HG03175 (cell line): ENCODE measurements around the gene COMMD7.
"Not testable (repeated sequence)": the region's sequence is repeated elsewhere in the genome, so short reads cannot be mapped to it uniquely, and the experiment has no call there.

ENCODE experiments used
- ATAC-seq: cut with Tn5 transposase; IDR thresholded peaks from one replicate; pipeline ENCODE4 v1.9.1; 2021; ENCODE audit warnings: mild to moderate bottlenecking, moderate library complexity; ENCODE audit not compliant: unreplicated experiment

COMMD7 gene

DNA sequence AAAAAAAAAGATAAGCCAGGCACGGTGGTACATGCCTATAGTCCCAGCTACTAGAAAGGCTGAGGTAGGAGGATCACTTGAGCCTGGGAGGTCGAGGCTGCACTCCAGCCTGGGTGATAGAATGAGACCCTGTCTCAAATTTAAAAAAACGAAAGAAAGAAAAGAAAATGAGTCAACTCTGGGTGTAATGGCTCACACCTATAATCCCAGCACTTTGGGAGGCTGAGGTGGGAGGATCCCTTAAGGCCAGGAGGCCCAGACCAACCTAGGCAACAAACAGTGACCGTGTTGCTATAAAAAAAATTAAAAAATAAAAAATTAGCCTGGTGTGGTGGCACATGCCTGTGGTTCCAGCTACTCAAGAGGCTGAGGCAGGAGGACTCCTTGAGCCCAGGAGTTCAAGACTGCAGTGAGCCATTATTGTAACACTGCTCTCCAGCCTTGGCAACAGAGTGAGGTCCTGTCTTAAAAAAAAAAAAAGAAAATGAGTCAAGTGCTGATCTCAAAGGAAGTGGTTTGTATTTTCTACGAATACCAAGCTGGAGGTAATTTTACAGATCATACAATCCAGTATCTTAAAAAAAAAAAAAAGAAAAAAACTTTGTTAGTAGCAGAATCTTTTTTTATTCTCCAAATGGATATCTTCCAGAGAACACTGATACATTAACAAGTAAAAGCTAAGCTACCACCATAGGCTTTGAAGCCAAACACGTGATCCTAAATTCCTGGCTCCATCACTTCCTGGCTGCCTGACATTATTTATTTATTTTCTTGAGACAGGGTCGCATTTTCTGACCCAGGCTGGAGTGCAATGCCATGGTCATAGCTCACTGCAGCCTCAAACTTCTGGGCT lies 5.7 kb downstream of the COMMD7 start:
- ATAC-seq: no peak

- ATAC-seq: no peak
Observed at GRCh38 chr20:32731882-32732266, 11.4 kb downstream of the COMMD7 start.

DNA sequence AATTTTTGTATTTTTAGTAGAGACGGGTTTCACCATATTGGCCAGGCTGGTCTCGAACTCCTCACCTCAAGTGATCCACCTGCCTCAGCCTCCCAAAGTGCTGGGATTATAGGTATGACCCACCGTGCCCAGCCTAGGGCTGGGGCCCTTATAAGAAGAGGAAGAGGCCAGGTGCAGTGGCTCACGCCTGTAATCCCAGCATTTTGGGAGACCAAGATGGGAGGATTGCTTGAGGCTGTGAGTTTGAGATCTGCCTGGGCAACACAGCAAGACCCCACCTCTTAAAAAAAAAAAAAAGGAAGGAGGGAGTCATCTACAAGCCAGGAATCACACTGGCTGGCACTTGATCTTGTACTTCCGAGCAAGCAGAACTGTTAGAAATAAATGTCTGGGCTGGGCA lies 13.9 kb downstream of the COMMD7 start:
- ATAC-seq: not testable (repeated sequence)

- not testable (repeated sequence) for ATAC-seq
Observed at GRCh38 chr20:32728435-32728834, 14.8 kb downstream of the COMMD7 start.

- ATAC-seq: no peak
Observed at GRCh38 chr20:32727683-32728082, 15.6 kb downstream of the COMMD7 start.

DNA sequence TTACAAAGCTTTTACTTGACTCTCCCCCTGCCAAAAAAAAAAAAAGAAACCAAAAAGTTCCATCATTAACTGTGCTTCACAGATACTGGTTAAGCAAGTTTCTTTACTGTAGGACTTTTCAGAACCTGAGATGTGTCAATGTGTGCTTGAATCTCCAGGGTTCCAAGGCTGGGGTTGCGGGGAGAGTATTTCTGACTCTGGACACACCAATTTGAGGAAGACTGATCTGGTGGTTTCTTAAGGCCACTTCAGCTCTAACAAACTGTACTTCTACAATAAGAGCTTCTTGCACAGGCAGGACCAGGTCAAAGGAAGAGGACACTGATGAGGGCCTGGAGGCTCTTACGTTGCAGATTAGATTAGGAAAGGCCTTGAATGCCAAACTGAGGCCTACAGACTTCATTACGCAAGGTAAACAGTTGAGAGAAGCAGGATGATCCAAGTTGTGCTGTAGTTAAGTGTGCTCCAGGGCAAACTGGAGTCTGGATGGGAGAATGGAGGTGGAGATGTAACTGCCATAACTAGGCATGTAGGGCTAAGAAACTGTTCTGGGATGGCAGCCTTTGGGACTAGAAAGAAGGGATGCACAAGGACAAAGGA lies 24.4 kb downstream of the COMMD7 start:
- no peak for ATAC-seq

DNA sequence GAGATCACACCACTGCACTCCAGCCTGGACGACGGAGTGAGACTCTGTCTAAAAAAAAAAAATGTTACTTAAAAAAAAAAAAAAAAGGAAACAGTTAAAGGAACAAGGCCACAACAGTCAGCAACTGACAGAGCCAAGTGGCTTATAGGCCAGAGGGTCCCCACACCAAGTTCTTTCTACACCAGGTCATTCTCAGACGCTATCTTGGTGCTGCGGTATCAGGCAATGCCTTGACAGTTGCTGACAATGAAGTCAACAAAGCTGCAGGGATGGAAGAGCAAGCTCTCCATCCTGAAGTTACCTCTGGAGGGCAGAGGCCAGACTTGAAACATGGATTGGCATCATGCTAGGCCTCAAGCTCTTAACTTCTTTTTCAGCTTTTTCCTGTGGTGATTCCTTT lies 31.9 kb downstream of the COMMD7 start:
- ATAC-seq: no peak

- ATAC-seq: no peak
Observed at GRCh38 chr20:32709632-32710121, 33.6 kb downstream of the COMMD7 start.

- ATAC-seq: not testable (repeated sequence)
Observed at GRCh38 chr20:32709029-32709631, 34.1 kb downstream of the COMMD7 start.

GRCh38 chr20:32707691-32708581 lies 35.3 kb downstream of the COMMD7 start:
- no peak for ATAC-seq

- no peak for ATAC-seq
Observed at GRCh38 chr20:32706486-32706885, 36.8 kb downstream of the COMMD7 start.

DNA sequence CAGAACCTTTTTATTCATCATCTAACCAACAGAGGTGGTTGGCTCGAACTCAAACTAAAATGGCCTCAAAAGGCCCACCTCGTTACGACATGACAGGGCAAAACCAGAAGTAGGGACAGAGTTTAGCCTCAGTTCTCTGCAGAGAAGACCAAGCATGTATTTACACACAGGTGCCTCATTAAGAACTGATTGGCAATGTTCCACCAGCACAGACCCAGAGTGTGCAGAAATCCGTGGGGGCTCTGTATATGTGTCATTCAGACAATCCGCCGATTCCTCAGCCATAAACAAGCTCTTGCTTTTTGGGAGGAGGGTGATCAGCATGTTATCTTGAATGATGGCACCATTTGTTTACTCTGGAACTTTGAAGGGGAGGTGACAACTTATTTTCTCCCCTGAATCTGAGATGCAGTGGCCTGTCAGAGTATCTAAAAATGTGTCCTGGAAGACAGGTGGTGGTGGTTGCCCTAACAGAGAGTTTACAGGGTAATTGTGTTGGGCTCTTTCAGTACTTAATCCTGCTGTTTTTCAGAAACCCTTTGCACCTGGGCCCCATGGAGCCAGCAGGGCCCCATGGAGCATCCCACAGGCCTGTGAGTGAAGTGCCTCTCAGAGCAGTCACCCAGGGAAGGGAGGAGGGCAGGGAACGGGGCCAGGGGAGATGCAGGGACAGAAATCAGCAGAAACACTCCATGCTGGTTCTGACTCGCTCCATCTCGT lies 40.4 kb downstream of the COMMD7 start:
- ATAC-seq: no peak

- no peak for ATAC-seq
Observed at GRCh38 chr20:32697608-32698007, 45.7 kb downstream of the COMMD7 start.

DNA sequence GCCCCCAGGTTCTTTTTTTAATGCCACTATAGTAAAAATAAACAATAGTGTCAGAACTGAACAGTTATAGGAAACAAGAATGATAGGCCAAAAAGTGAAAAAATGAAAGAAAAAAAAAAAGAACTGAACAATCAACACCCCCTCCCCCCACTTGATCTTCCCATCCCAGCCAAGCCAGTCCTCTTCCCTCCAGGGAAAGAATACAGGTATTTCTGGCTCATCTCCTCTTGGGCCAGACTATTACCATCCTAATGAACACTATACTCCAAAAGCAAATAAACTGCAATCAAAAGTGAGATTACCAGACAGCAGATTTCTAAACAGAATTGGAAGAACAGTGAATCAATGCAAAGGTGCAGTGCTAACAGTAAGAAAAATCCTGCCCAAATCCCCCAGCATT lies 48.2 kb downstream of the COMMD7 start:
- ATAC-seq: no peak

DNA sequence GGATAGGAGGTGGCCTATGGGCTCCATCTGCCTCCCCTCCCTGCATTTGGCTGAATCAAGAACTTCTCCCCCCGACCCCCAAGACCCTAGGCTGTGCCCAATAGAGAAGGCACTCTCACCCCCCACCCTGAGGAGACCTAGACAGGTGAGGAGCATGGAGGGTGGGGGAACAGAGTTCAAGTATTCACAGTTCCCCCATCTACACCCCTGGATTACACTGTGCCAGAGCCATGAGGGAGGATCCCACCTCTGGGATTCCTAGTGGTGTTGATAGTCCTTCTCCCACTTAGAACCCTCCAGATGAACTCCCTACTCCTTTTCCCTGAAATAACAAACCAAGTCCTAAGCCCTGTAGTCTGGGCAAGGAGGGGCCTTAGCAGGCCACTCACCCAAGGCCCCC lies 54.3 kb downstream of the COMMD7 start:
- ATAC-seq: not testable (repeated sequence)

DNA sequence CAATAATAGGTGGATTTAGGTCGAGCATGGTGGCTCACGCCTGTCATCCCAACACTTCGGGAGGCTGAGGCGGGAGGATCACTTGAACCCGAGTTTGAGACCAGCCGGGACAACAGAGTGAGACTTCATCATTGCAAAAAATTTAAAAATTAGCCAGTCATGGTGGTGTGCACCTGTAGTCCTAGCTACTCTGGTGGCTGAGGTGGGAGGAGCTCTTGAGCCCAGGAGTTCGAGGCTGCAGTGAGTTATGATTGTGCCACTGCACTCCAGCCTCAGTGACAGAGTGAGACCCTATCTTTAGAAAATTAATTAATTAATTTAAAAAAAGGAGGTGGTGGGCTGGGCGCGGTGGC lies 56.1 kb downstream of the COMMD7 start:
- no peak for ATAC-seq

DNA sequence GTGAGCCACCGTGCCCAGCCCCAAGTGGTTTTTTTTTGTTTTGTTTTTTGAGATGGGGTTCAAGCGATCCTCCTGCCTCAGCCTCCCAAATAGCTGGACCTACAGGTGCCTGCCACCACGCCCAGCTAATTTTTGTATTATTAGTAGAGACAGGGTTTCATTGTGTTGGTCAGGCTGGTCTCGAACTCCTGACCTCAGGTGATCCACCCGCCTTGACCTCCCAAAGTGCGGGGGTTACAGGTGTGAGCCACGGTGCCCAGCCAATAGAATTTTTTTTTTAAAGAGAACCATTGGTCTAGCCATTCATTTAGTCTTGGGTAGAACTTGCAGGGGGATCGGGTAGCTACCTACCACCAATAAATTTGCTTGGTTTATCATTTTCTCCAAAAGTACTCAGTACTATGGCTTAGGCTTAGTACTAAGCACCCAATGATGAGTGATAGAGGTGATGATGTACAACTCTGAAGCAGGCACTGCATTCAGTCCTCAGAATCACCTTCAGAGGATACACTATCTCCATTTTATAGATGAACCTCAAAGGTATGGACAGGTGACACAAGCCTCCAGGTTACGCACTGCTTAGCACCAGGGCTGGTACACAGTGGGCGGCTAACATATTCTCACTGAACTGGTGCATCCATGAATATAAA lies 56.6 kb downstream of the COMMD7 start:
- no peak for ATAC-seq

- no peak for ATAC-seq
Observed at GRCh38 chr20:32685541-32686529, 57.4 kb downstream of the COMMD7 start.
